SK-N-SH treated with all-trans-retinoic acid at 6 μM for 48 hours (cell line): ENCODE data around the gene PDSS2.

Source experiments
- BACH2 ChIP-seq: fragments of 250-450 bp; sonication (Bioruptor Pico); IDR thresholded peaks from 2 replicates; pipeline ENCODE4 v1.9.0; 2021; ENCODE audit warnings: mild to moderate bottlenecking, borderline replicate concordance
- CREB5 ChIP-seq: fragments of 250-450 bp; sonication (Bioruptor Pico); IDR thresholded peaks from 2 replicates; pipeline ENCODE4 v1.5.1; 2020; ENCODE audit warnings: low read depth, mild to moderate bottlenecking, moderate library complexity
- TOX ChIP-seq: fragments of 250-450 bp; sonication (Bioruptor Pico); IDR thresholded peaks from 2 replicates; pipeline ENCODE4 v1.8.0; 2021; ENCODE audit warnings: mild to moderate bottlenecking, moderate library complexity, borderline replicate concordance
- ZFP3 ChIP-seq: fragments of 250-450 bp; sonication (Bioruptor Pico); IDR thresholded peaks from 2 replicates; pipeline ENCODE4 v1.5.0; 2020; ENCODE audit warnings: mild to moderate bottlenecking, moderate library complexity
- TF ChIP-seq, protein P1 (sequence below): fragments of 250-450 bp; sonication (Bioruptor Pico); IDR thresholded peaks from 2 replicates; pipeline ENCODE4 v1.8.0; 2020; ENCODE audit warnings: mild to moderate bottlenecking, moderate library complexity, borderline replicate concordance

- TF ChIP-seq TOX (CRISPR knock-in tag) = no peak
- TF ChIP-seq CREB5 (CRISPR knock-in tag) = no peak
- TF ChIP-seq, protein P1, sequence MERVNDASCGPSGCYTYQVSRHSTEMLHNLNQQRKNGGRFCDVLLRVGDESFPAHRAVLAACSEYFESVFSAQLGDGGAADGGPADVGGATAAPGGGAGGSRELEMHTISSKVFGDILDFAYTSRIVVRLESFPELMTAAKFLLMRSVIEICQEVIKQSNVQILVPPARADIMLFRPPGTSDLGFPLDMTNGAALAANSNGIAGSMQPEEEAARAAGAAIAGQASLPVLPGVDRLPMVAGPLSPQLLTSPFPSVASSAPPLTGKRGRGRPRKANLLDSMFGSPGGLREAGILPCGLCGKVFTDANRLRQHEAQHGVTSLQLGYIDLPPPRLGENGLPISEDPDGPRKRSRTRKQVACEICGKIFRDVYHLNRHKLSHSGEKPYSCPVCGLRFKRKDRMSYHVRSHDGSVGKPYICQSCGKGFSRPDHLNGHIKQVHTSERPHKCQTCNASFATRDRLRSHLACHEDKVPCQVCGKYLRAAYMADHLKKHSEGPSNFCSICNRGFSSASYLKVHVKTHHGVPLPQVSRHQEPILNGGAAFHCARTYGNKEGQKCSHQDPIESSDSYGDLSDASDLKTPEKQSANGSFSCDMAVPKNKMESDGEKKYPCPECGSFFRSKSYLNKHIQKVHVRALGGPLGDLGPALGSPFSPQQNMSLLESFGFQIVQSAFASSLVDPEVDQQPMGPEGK = no peak
- TF ChIP-seq BACH2 = no peak
- no peak for TF ChIP-seq ZFP3 (CRISPR knock-in tag)
Observed at GRCh38 chr6:107442938-107443607, 16.3 kb downstream of the PDSS2 start.
